Activated CD4-positive, CD25-positive, alpha-beta regulatory T cell treated with anti-CD3 and anti-CD28 coated beads, Interleukin-2, amount 50 U/mL, for 16 hours (primary cell): ENCODE results near the gene SPRED3.
"Not testable (repeated sequence)": the region's sequence is repeated elsewhere in the genome, so short reads cannot be mapped to it uniquely, and the experiment has no call there.

Experiments used
- DNase-seq: peaks from one replicate; pipeline ENCODE4 v3.0.0-alpha.2; 2020; ENCODE audit warnings: low read depth, low spot score

The SPRED3 gene

GRCh38 chr19:38389957-38390924, 1.7 kb downstream of the SPRED3 start:
- DNase-seq: no peak

GRCh38 chr19:38391911-38392464, 3.5 kb downstream of the SPRED3 start:
- no peak for DNase-seq

- DNase-seq: no peak
Measured at GRCh38 chr19:38392707-38393308, 4.3 kb downstream of the SPRED3 start.

- DNase-seq: no peak
Measured at GRCh38 chr19:38394488-38394887, 6.0 kb downstream of the SPRED3 start.

- DNase-seq: no peak
Measured at GRCh38 chr19:38395381-38396114, 7.1 kb downstream of the SPRED3 start.

GRCh38 chr19:38399081-38399480, 10.6 kb downstream of the SPRED3 start:
- DNase-seq: no peak

GRCh38 chr19:38399537-38399936, 11.0 kb downstream of the SPRED3 start:
- DNase-seq: no peak

GRCh38 chr19:38400361-38400760, 11.9 kb downstream of the SPRED3 start:
- no peak for DNase-seq

- no peak for DNase-seq
Measured at GRCh38 chr19:38401148-38401547, 12.7 kb downstream of the SPRED3 start.

GRCh38 chr19:38402623-38402966, 14.1 kb downstream of the SPRED3 start:
- no peak for DNase-seq

GRCh38 chr19:38402967-38403674, 14.6 kb downstream of the SPRED3 start, which contains the start of gene FAM98C:
Gene FAM98C (plus strand): TSS chr19:38403093. CDS start chr19:38403154, 61 bp downstream.
- DNase-seq: peak; percentile 96

- no peak for DNase-seq
Measured at GRCh38 chr19:38404858-38405257, 16.4 kb downstream of the SPRED3 start.

GRCh38 chr19:38405276-38405675, 16.8 kb downstream of the SPRED3 start:
- DNase-seq: no peak

- no peak for DNase-seq
Measured at GRCh38 chr19:38409631-38410133, 21.2 kb downstream of the SPRED3 start.

- not testable (repeated sequence) for DNase-seq
Measured at GRCh38 chr19:38410407-38410806, 21.9 kb downstream of the SPRED3 start.

GRCh38 chr19:38411041-38411712, 22.7 kb downstream of the SPRED3 start:
- DNase-seq: no peak

GRCh38 chr19:38411898-38412297, 23.4 kb downstream of the SPRED3 start:
- not testable (repeated sequence) for DNase-seq

- no peak for DNase-seq
Measured at GRCh38 chr19:38412491-38412890, 24.0 kb downstream of the SPRED3 start.

- no peak for DNase-seq
Measured at GRCh38 chr19:38412961-38413360, 24.5 kb downstream of the SPRED3 start.

GRCh38 chr19:38413416-38413815, 24.9 kb downstream of the SPRED3 start:
- DNase-seq: no peak
